HG02759 (cell line): ENCODE data around the gene MRPL50.
A peak's percentile ranks its signal among the peaks of the same experiment; 100 is the strongest.

Experiments
- ATAC-seq: cut with Tn5 transposase; IDR thresholded peaks from one replicate; pipeline ENCODE4 v1.9.1; 2021; ENCODE audit warnings: mild to moderate bottlenecking, moderate library complexity; ENCODE audit not compliant: unreplicated experiment

The MRPL50 gene

GRCh38 chr9:101398068-101398929 lies at the start of gene MRPL50, which contains the start of gene ZNF189:
Gene MRPL50 (minus strand): TSS chr9:101398618. CDS start chr9:101398592, 26 bp downstream.
Gene ZNF189 (plus strand): TSS chr9:101398851. CDS start chr9:101399157, 306 bp downstream.
- peak; percentile 98 for ATAC-seq

DNA sequence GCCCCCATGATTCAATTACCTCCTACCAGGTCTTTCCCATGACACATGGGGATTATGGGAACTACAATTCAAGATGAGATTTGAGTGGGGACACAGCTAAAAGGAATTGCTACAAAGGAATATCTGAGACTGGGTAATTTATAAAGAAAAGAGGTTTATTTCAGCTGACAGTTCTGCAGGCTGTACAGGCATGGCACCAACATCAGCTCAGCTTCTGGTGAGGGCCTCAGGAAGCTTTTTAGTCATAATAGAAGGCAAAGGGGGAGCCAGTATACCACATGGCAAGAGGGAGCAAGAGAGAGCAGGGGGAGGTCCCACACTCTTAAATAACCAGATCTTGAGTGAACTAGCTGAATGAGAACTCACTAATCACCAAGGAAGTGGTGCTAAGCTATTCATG lies 48.3 kb upstream of the MRPL50 start:
- ATAC-seq, result no peak

DNA sequence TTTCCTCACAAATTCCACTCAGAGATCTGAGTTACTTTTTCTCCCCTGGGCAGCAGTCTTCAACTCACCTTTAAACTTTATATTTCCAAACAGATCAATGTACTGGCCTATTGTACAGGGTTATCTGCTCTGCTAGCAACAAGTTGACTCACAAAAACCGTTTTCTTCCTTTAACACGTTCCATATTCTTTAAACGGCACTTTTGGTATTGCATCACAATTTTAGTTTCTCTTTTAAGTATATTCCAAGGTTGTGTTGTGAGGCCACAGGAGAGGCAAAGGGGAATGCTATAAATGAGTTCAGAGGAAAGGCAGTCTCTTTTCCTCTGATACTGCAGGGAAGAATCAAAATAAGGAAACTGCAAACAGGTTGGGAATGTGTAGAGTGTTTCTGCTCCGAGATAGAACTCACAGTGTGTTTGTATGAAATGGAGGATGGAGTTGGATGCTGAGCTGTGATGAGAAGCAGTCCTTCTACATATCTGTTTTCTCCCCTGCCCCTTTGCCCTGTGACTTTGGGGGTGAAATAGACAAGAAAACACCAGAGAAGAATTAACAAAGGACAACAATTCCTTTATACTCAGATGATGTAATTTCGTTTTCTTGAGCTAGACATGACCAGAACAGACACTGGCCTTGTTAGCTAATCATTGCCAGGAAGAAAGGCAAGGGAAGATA lies 47.1 kb upstream of the MRPL50 start:
- ATAC-seq, result no peak

- ATAC-seq, result no peak
Measured at GRCh38 chr9:101443364-101443771, 45.0 kb upstream of the MRPL50 start.

- ATAC-seq, result no peak
Measured at GRCh38 chr9:101442736-101443135, 44.3 kb upstream of the MRPL50 start.

DNA sequence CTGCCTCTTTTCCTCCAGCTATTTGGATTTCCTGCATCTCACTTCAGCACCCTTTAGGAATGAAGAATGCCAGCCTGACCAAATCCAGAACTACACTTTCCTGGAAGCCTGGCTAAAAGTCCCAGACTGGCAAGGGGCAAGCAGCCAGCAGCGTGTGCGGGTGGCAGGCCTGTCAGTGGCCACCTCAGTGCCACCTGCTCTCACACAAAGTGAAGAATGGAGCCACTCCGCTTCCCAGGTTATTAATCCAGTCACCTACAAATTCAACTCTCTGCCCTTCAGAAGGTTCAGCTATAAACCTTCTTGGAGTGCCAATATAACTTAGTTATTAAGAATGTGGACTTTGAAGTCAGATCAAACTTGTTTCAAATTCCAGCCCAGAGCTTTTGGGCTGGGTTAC lies 43.9 kb upstream of the MRPL50 start:
- ATAC-seq, result no peak

- ATAC-seq, result no peak
Measured at GRCh38 chr9:101440714-101441230, 42.4 kb upstream of the MRPL50 start.

DNA sequence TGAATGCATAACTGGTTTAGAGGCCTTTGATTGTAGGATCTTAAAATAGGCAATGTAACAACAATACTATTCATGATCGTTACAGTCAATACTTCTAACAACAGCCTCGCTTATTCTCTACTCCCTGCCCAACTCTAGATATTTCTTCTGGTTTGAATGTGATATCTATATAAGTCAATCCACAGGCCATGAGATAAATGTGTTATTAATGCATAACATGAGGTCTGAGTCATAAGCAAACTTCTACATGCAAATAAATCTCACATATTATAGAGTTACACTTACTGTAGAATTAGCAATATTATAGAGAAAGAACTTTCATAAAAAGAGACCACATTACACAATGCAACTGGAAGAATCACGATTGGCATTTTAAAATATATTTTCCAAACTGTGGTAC lies 40.1 kb upstream of the MRPL50 start:
- no peak for ATAC-seq

DNA sequence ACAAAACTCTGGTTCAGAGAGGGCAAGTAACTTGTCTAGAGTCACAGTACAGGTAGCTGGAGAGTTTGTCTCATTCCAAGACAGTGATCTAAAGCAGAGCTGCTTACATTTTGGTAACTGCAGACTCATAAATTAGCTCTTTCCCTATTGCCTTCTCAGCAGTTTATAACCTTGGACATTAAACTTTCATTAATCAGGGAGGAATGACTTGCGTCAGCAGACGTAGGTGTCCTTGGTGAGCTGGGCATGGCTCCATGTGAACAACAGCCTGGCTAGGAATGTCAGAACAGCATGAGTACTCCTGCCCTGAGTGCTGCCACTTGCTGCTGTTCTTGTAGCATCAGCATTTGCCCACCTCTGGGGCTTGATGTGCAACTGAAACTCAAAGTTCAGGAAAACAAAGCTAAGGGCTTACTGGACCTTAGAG lies 39.4 kb upstream of the MRPL50 start:
- no peak for ATAC-seq

DNA sequence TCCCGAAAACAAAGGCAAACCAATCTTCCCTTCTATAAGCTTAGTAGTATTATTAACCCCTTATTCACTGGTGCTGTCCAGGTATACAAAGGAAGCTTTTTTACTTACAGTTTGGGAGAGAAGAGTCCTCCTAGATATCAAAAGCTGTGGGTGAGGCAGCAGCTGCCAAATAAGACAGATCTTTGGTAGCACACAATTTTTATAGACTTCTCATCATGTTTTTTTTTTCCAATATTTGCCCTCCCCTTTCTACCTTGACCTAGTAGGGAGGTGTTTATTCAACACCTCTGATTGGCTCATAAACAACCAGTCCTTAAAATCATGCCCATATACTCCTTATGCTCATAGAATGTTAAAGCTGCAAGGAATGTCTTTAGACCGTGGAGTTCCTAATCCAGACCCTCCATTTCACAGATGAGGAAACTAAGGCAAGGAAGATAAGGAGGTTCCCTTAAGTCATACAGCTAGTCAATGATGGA lies 37.2 kb upstream of the MRPL50 start, which contains the start of gene ALDOB:
Gene ALDOB, minus strand, starts transcription at position 174 of the 479 bp plus-strand sequence. CDS start 4,887 bp downstream, outside the sequence.
- no peak for ATAC-seq

GRCh38 chr9:101434998-101435397 lies 36.6 kb upstream of the MRPL50 start:
- no peak for ATAC-seq

GRCh38 chr9:101433229-101433628 lies 34.8 kb upstream of the MRPL50 start:
- no peak for ATAC-seq

- no peak for ATAC-seq
Measured at GRCh38 chr9:101432740-101433139, 34.3 kb upstream of the MRPL50 start.

DNA sequence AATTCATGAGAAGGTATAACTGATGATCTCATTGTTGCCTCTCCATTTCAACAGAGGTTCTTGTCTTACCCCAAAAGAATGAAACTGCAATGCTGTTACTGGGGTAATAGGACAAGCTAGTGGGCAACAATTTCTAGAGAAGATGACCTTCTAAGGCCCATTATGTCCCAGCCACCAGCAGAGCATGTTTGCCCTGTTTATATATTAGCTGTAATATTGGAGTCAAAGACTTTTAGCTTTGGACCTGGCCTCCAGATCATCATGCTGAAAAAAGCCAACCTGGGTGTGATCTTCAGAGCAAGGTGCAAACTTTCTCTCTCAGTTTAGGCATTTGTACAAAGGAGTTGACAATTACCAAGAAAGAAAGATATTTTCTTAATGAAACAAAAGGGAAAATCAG lies 33.8 kb upstream of the MRPL50 start:
- ATAC-seq, result no peak

GRCh38 chr9:101429736-101430135 lies 31.3 kb upstream of the MRPL50 start:
- ATAC-seq, result no peak

DNA sequence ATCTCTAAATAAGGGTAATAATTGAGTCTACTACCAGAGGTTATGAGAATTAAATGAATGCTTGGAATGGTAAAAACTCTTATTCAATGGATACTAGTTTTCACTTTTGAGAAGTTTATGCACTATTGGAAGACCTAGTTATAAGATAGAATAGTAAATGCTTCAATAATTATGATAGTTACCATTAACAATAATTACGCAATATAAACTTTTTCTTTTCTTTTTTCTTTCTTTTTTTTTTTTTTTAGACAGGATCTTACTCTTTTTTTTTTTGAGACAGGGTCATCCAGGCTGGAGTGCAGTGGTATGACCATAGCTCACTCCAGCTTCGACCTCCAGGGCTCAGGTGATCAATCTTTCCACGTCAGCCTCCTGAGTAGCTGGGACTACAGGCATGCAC lies 30.5 kb upstream of the MRPL50 start:
- no peak for ATAC-seq

DNA sequence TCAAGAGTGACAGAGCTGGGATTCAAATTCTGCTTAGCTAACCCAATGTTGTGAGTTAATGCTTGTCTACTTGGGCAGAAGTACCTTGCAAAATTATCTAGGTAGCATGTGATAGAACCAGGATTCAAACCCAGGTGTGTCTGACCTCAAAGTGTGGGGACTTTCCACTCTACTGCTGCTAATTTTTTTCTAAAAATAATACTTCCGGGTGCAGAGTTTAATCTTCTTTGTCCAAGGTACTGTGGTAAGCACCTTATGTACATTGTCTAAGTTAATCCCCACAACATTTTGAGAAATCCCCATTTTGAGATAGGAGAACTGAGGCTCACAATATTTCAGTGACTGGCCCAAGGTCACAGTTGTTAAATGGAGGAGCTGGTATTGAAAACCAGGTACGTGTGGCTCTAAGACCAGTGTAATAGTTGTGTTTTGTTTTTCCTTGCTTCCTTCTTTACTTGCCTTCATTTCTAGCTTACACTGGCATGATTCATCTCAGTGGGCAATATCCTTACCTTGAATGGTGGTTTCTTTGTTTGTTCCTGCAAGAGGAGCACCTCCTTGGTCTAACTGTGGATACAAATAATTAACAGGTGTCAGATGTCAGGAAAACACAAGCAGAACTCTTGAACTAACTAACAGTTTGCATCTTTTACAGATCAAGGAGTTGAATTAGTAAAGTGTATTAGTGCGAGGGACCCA lies 29.7 kb upstream of the MRPL50 start:
- peak; percentile 83 for ATAC-seq

DNA sequence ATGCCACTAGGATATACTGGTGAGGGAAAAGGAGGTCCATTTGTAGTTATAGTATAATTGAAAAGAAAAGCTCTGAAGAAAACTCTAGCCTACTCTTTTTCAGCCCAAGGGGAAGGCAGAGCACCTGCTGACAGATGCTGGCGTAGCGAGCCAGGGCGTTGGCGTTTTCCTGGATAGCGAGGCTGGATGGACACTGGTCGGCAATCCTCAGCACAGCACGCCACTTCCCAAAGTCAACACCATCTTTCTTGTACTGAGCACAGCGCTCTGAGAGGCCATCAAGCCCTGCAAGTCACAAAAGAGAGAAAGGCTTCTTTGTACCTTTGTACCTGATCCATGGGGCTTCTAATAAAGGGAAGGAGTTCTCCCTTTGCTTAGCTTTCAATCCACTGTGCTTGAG lies 28.9 kb upstream of the MRPL50 start:
- no peak for ATAC-seq

GRCh38 chr9:101421653-101422065 lies 23.2 kb upstream of the MRPL50 start:
- no peak for ATAC-seq

DNA sequence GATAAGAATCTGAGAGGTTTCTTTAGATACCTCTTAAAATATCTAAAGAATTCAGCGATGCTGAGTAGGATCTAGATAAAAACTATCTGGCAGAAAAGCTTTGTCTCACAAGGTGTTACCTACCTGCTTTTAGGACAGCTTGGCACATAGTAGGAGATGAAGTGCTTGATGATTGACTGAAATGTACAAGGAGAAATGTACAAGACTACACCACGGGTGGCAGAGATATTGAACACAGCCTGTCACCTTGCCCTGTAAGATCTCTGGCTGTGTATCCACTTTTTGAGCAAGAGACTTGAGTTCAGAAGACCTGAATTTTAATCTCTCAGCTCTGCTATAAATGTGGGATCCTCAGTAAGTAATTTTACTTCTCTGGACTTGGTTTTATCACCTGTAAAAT lies 21.4 kb upstream of the MRPL50 start:
- ATAC-seq, result no peak
